ENCODE results near the gene NPAS1.
"Not testable (repeated sequence)": the region's sequence is repeated elsewhere in the genome, so short reads cannot be mapped to it uniquely, and the experiment has no call there.

NPAS1 gene

DNA sequence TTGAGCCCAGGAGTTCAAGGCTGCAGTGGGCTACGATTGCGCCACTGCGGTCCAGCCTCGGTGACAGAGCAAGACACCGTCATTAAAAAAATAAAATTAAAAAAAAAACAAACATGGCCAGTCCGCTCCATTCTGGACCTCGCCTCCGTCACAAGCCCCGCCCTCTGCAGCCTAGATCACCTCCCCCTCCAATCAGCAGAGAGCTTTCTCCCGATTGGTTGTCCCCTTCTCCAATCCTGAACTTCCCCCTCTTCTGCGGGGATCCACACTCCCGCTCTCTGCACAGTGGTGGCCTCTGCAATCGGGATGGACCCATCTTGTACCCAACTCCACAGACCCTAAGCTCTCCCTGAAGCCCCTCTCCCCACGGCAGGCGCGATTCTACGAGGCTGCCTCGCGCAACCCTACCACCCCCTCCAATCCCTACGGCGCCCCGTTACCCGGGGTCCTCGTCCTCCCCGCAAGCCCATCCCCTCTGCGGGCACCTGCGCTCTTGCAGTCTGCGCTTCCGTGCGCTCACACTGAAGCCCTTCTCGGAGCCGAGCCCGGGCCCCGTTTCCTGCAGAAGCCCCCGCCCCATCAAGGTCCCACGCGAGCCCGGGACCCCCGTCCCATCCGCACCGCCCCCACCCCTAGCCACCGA is 28.2 kb downstream of the NPAS1 start:
- peak; percentile 61 for DNase-seq (ENCODE audit: low read depth)

DNA sequence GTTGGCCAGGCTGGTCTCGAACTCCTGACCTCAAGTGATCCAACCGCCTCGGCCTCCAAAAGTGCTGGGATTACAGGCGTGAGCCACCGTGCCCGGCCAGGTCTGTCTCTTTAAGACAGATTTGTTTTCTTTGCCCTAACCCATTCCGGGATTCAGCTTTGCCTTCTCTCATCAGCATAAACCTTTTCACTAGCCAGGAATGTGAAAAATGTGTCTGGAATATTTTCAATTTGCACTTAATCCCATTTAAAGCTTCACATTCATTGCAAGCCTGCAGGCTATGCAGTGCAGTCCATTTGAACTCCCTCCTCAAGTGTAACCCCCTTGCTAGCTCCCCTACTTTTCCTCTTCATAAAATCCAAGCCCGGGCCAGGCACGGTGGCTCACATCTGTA is 29.7 kb downstream of the NPAS1 start:
- no peak for DNase-seq (ENCODE audit: low read depth)

DNA sequence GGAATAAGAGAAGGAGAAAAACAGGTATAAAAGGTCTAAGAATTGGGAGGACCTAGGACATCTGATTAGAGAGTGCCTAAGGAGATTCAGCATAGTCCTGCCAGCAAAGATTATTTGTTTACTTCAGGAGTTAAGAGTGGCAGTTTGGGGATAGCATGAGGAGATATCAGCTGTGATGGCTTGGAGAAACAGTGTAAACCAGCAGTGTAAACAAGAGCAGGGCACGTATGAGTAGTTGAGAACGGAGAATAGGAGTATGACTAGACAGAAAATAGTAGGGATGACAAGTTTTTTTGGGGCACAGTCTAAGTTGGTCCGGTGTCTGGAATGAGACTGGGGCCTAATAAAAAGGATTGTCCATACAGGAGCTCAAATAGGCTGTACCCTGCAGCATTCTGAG is 30.9 kb downstream of the NPAS1 start:
- not testable (repeated sequence) for DNase-seq (ENCODE audit: low read depth)

DNA sequence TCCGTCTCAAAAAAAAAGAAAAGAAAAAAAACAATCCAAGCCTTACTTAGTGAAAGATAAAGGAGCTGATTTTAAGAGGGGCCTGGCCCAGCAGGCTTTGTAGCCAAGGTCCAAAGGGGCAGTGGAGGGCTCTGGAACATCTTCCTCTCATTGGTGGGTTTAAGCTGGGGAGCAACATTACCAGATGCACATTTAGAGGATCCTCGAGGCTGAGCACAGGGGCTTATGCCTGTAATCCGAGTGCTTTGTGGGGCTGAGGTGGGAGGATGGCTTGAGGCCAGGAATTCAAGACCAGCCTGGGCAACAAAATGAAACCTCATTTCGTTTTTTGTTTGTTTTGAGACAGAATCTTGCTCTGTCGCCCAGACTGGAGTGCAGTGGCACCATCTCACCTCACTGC is 36.8 kb downstream of the NPAS1 start:
- no peak for DNase-seq (ENCODE audit: low read depth)

DNA sequence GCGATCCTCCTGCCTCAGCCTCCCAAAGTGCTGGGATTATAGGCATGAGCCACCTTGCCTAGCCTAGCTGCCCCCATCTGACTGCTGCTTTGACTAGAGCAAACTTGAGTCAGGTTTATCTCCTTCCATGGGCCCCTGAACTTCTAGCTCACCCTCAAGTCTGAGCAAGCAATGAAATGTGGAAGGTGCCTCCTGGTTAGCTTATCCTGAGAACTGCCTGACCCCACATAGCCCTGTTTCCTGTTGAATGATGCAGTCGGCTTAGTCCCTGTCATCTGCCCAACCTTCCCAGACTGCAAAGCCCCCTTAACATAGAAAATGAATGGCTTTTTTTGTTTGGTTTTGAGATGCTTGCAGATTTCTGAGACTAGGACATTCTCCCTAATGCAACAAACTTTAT is 37.7 kb downstream of the NPAS1 start:
- no peak for DNase-seq (ENCODE audit: low read depth)

DNA sequence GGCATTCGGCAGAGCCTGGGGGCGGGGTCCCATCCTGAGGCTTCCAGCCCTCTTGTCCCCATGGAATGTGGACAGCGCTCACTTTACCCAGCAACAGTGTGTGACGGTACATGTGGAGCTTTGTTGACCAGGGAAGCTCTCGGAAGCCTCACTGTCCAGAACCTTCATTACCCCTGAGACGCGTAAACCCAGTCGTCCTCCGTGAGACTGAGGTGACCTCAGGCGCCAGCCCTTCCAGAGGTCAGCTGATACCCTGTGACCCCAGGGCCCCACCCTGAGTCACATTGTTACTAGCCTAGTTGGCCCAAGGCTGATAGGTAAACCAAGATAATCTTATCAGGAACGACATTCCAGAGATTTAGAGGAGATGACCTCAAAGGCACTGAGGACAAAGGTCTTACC is 39.0 kb downstream of the NPAS1 start:
- no peak for DNase-seq (ENCODE audit: low read depth)

DNA sequence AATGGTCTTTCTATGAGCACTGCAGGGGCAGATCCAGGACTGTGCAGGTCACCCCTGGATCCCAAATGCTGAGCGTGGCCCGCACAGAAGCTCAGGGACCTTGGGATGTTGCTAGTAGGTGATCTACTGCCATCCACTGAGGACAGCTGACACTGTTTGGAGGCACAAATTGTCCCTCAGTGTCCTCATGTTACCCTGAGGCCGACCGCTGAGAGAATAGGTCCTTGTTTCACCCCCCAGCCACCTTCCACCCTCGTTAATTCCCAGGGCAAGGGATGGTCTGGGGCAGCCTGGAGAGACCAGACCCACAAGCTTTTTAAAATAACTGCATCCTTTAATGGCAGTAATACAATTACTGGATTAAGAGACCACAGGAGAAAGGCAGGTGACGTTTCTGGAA is 44.2 kb downstream of the NPAS1 start:
- DNase-seq (ENCODE audit: low read depth): no peak

DNA sequence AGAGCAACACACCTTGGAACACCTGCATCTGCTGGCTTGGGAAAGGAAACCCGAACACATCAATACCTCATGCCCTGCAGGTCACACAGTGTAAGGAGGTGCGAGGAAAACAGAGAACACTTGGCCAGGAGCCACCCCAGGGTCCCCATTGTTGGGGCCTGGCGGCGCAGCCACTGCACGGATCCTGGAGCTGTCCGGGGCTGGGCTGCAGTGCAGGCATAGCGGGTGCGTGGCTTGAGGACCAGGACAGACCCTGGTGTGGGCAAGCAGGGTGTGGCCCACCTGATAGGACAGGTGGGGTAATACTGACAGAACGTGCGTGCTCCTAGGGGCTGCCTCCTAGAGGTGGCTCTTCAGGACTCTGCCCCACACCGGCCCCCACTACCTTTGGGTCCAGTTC is 45.6 kb downstream of the NPAS1 start:
- no peak for DNase-seq (ENCODE audit: low read depth)

DNA sequence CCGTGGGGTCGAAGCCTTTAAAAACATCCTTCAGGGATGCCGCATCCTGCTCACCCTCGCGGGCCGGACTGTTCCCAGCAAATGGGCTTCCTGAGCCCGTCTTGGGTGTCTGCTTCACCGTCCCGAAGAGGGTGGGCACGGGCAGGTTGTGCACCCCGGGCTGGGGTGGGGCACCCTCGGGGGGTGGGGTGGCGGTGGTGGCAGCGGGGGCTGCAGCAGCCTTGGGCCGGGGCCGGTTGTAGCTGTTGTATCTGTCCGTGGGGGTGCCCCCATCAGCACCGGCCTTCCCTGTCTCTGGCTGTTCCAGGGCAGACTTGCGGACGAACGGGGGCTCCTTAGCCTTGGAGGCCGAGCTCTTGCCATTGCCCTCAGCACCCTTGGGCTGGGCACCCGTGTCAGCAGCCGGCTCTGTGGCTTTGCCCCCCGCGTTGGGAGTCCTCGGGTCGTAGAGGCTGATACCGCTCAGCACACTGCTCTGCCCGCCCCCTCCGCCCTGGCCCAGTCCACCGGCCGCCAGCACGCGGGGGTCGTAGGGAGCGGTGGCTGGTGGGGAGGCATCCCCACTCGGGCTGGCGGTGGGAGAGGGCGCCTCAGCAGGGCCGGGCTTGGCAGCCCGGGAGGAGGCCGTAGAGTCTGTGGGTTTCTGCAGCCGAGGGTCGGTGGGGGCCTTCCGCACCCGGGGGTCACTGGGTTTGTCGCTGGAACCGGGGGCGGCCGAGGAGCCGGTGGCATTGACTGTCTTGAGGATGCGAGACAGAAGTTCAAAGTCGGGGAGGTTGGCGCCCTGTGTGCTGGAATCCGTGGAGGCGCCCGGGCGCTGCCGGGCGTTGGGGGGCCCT is 47.0 kb downstream of the NPAS1 start:
- DNase-seq (ENCODE audit: low read depth): no peak

DNA sequence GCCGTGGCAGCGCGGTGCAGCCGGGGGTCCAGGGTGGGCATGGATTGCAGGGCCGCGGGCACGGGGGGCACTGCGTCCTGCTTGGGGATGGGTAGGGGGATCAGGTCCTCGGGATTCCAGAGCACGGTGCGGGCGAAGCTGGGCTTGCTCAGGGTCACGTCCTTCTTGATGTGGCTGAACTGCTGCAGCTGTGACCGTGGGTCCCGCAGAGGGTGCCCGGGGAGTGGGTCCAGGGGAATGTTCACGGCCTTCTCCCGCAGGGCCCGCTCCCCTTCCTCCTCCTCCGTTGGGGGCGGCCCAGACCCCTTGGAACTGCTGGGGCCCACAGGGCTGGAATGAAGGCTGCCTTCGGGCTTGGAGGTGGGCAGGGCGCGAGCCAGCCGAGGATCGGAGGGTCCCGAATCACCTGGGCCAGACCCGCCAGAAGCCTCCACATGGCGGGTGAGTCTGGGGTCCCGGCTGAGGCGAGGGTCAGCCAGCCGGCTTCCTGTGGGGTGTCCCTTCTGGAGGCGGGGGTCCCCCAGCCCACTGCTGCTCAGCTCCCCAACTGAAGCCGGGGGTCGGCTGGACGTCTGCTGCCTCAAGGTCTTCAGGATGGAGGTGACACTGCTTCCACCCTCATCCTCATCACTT is 47.7 kb downstream of the NPAS1 start:
- DNase-seq (ENCODE audit: low read depth): no peak

DNA sequence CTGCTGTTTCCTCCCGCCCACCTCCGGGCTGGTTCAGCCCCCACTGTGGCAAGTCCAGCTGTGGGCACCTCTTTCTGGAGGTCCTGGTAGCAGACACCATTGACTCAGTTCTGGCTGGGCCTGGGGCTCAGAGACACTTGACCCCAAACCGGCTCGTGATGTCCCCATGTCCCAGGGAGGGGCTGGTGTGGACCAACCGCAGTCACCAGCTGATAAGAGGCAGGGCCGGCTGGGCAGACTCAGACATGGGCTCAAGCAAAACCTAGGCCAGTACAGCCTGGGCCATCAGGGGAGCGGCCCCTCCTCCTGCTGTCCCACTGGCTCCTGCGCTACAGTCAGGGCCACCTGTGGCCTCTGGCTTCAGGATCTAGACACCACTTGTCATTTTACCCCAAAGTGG is 48.6 kb downstream of the NPAS1 start:
- DNase-seq (ENCODE audit: low read depth): no peak

DNA sequence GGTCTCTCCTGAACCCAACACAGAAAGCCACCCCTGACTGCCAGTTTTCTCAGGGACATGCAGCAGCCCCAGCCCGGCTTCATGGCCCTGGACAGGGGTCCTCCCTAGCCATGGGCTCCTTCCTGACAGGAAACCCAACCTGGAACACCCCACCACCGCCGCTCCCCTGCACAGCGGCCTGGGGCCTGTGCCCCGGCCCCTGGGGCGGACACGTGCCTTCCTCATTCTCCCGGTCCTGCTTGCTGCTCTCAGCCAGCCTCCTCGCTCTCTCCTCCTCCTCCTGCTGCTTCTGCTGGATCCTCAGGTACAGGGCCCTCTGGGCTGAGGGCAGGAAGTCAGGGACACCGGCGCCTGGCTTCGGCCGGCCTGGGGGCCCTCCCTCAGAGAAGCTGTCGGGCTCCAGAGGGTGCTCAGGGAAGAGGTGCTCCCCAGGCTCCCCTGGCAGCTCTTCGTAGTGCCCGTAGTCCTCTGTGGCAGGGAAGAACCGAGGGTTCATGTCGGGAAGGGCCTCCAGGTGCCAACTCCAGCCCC is 49.3 kb downstream of the NPAS1 start:
- DNase-seq (ENCODE audit: low read depth): no peak

DNA sequence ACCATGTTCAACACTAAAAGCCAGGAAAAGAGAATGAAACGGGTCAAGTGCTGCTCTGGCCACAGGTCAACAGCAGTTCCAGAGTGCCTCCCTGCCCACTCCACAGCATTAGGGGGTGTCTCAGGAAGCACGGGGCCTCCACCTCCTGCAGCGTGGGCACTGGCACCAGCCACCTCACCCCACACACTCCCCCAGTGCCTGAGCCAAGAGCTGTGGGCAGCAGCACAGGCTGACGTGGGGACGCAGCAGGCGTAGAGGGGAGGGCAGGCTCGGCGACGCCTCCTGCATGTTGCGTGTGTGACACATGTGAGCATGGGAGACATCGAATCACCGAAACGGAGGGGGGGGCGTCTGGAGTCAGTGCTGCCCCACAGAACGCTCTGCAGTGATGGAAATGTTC is 50.2 kb downstream of the NPAS1 start:
- DNase-seq (ENCODE audit: low read depth): no peak

DNA sequence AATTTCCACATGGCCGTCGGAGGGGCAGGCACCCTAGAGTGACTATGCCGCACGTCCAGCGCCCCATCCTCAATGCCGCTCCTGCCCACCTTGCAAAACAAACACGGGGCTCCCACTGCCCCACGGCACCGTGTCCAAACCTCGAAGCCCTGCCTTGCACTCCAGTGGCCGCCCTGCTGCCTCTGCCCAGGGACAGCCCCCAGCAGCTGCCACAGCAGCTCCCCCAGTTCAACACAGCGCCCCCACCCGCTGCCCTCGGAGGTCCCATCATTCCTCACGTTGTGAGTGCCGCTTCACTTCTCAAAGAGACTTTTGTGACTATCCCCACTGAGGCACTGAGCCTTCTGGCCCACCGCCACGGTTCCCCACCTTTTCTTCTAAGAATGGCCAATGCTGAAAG is 51.1 kb downstream of the NPAS1 start:
- DNase-seq (ENCODE audit: low read depth): no peak

DNA sequence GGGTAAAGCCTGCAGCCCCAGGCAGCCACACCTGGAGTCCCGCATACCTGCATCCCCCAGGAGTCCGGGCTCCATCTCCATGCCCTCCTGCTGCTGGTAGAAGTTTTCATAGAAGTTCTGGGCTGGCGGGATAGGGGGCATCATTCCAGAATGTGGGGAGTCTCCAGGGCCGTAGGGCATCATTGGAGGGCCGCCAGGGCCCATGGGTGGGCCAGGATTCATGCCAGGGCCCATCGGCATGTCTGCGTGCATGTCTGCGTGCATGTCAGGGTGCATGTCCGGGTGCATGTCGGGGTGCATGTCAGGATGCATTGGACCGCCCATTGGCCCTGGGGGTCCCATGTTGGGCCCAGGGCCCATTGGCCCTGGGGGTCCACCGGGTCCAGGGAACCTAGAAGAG is 52.1 kb downstream of the NPAS1 start:
- DNase-seq (ENCODE audit: low read depth): no peak

DNA sequence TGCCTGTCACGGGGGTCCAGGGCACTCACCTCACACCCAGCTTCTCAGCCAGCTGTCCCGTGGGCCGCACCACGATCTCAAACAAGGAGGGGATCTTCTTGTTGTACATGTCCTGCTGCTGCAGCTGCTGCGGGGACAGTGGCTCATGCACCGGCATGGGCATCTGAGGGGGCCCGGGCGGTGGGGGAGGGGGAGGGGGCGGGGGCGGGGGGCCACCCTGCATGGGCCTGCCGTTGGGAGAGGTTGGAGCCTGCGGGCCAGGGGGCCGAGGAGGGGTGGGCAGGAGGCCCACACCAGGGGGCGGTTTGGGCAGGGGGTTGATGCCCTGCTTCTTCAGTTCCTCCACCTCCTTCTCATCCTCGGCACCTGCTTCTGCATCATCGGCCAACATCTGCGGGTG is 52.7 kb downstream of the NPAS1 start:
- no peak for DNase-seq (ENCODE audit: low read depth)

DNA sequence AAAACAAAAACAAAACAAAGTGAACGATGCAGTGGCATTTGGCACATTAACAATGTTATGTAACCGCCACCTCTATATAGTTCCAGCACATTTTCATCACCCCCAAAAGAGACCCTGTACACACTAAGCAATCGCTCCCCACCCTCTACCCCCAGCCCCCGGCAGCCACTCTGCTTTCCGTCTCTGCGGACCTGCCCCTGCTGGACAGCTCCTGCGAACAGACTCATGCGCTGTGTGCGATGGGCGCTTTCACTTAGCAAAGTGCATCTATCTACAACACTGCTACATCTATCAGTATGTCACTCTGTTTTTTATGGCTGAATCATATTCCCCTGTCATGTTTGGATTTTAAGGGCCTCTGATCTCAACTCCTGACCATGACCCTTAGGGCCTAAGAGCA is 53.9 kb downstream of the NPAS1 start:
- DNase-seq (ENCODE audit: low read depth): no peak

DNA sequence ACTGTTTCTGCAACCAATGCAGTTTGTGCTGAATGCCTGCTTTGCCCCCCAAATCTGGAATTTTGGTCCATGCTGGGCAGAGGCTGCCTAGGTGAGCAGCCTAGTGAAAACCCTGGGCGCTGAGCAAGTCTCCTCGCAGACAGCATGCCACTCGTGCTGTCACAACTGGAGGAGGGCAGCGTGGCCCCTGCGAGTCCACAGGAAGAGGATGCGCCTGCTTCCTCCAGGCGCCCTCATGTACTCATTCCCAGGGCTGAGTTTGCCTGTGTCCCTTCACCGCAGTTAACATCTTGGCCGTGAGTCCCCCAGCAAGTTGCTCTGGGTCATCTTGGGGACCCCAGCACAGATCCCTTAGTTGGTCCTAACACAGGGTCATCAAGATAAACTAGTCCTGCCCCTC is 55.0 kb downstream of the NPAS1 start:
- no peak for DNase-seq (ENCODE audit: low read depth)

DNA sequence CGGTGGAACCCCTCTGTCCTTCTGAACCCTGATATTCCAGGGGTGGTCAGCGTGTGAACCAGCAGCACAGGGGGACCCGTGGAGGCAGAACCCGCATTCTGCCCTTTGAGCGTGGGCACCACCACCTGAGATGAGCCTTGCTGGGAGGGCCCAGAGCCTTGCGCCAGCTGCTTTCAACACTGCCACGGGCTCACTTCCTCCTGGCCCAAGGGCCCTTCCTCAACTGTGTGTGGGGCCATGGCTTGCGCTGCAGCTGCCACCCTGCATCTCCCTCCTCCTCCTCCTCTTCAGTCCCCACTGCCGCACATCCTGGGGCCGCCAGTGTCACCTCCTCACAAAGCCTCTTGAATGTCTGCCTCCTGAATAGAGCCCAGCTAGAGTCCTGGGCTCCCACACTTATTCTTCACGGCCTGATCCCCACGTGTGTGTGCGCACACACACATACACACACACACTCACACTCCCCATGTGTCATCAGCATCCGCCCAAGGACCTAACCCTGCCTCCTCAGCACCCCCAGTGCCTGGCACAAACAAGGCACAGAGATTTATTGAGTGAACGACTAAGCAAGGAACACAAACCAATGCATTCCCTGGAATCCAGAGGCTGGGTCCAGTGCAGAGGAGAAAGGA is 55.7 kb downstream of the NPAS1 start:
- DNase-seq (ENCODE audit: low read depth): no peak

DNA sequence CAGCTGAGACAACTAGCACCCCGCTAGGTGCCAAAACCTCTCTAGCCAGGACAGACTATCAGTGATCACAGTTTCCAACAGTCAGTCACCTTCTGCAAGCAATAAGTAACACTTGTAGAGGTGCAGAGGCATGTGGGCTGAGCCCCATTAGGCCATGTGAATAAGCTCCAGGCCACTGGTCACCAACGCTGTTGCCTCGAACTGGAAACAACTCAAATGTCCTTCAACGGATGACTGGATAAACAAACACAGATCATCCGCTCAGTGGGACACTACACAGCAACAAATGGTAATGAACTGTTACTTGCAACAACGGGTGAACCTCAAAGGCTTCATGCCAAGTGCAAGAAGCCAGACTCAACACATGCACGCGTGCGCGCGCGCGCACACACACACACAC is 56.3 kb downstream of the NPAS1 start:
- no peak for DNase-seq (ENCODE audit: low read depth)

DNA sequence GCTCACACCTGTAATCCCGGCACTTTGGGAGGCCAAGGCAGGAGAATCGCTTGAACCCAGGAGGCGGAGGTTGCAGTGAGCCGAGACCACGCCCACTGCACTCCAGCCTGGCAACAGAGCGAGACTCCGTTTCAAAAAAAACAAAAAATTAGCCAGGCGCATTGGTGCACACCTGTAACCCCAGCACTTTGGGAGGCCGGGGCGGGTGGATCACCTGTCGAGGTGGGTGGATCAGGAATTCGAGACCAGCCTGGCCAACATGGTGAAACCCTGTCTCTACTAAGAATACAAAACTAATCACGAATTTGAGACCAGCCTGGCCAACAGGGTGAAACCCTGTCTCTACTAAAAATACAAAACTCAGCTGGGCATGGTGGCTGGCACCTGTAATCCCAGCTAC is 58.7 kb downstream of the NPAS1 start:
- DNase-seq (ENCODE audit: low read depth): not testable (repeated sequence)

DNA sequence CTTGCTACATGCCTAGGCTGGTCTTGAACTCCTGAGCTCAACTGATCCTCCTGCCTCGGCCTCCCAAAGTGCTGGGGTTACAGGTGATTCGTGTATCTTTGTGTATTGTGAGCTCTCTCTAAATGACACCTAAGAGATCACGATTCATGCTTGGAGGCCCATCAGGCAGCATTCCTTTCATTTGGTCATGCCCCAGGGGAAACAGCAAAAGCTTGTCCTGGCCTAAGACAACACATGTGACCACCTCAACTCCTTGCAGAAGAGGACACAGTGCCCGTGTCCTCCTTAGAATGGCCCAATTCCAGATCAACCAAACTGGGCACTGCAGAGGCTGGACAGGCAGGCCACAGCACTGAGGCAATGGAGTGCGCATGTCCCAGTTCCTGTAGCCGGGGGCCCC is 61.5 kb downstream of the NPAS1 start:
- no peak for DNase-seq (ENCODE audit: low read depth)

DNA sequence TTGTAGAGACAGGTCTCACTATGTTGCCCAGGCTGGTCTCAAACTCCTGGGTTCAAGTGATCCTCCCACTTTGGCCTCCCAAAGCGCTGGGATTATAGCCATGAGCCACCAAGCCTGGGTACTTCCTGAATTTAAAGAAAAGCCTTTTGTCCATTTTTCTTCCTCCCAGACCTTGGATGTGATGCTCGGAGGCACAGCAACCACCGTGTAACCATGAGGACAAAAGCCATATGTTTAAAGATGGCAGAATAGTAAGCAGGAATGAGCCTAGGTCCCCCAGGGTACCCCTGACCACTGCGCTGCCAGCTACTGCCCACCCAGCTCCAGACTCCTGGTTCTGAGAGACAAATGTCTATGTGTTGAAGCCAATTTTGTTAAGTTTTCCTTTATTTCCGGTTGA is 62.9 kb downstream of the NPAS1 start:
- DNase-seq (ENCODE audit: low read depth): no peak

Measured in stimulated activated CD8-positive, alpha-beta memory T cell treated with anti-CD3 and anti-CD28 coated beads, Interleukin-7, amount 100 ng/mL, for 24 hours (primary cell).